IPS DF 6.9 (cell line): ENCODE data around the gene OR4F17.
"Not testable (repeated sequence)": the region's sequence is repeated elsewhere in the genome, so short reads cannot be mapped to it uniquely, and the experiment has no call there.

Source experiments
- DNase-seq: peaks from one replicate; pipeline ENCODE4 v3.0.0-alpha.2; 2013; ENCODE audit warnings: low read depth, low spot score
- H3K27ac ChIP-seq: one replicate; pipeline ENCODE4 v1.5.1; 2013; ENCODE audit warnings: low read length, control low read depth
- H3K27me3 ChIP-seq: 2 replicates; pipeline ENCODE4 v1.6.1; 2013; ENCODE audit warnings: mild to moderate bottlenecking, low read length; ENCODE audit not compliant: control insufficient read depth, insufficient read depth
- H3K36me3 ChIP-seq: 2 replicates; pipeline ENCODE4 v1.6.1; 2013; ENCODE audit warnings: low read length; ENCODE audit not compliant: control insufficient read depth, insufficient read depth
- H3K4me1 ChIP-seq: 2 replicates; pipeline ENCODE4 v1.6.1; 2013; ENCODE audit warnings: low read length; ENCODE audit not compliant: control insufficient read depth, insufficient read depth
- H3K4me3 ChIP-seq: 2 replicates; pipeline ENCODE4 v1.5.1; 2013; ENCODE audit warnings: mild to moderate bottlenecking, low read length
- H3K9me3 ChIP-seq: 2 replicates; pipeline ENCODE4 v1.6.1; 2013; ENCODE audit warnings: low read length, inconsistent platforms; ENCODE audit not compliant: control insufficient read depth, insufficient read depth
- WGBS: extraction: QIAGEN DNeasy Blood & Tissue Kit; methylation state at CpG from one replicate; pipeline ENCODE4 v1.1.7; 2013; ENCODE audit warnings: mixed read lengths, missing lambda C conversion rate; ENCODE audit not compliant: insufficient read length, insufficient coverage; 5-methylcytosine and 5-hydroxymethylcytosine counted together

OR4F17 gene, protein sequence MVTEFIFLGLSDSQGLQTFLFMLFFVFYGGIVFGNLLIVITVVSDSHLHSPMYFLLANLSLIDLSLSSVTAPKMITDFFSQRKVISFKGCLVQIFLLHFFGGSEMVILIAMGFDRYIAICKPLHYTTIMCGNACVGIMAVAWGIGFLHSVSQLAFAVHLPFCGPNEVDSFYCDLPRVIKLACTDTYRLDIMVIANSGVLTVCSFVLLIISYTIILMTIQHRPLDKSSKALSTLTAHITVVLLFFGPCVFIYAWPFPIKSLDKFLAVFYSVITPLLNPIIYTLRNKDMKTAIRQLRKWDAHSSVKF

GRCh38 chr19:106804-107203 is at the start of gene OR4F17:
OR4F17 (plus strand) TSS chr19:107104; CDS start chr19:110679, 3,575 bp downstream.
- H3K4me1 ChIP-seq, H3K27ac ChIP-seq, H3K36me3 ChIP-seq, H3K27me3 ChIP-seq, H3K4me3 ChIP-seq, DNase-seq, H3K9me3 ChIP-seq: not testable (repeated sequence)

DNA sequence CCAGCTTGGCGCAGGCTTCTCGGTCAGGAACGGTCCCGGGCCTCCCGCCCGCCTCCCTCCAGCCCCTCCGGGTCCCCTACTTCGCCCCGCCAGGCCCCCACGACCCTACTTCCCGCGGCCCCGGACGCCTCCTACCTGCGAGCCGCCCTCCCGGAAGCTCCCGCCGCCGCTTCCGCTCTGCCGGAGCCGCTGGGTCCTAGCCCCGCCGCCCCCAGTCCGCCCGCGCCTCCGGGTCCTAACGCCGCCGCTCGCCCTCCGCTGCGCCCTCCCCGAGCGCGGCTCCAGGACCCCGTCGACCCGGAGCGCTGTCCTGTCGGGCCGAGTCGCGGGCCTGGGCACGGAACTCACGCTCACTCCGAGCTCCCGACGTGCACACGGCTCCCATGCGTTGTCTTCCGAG is 36.1 kb upstream of the OR4F17 start:
- H3K27ac ChIP-seq, H3K36me3 ChIP-seq, H3K27me3 ChIP-seq, DNase-seq, H3K4me1 ChIP-seq, H3K4me3 ChIP-seq, H3K9me3 ChIP-seq: not testable (repeated sequence)
- WGBS = no CpG with 5 or more reads among the region's 54 CpGs

- DNase-seq = not testable (repeated sequence)
Measured at GRCh38 chr19:82864-83263, 24.0 kb upstream of the OR4F17 start.

GRCh38 chr19:83626-84025 is 23.3 kb upstream of the OR4F17 start:
- whole genome bisulfite sequencing = no CpG with 5 or more reads among the region's 1 CpG
- not testable (repeated sequence) for H3K9me3 ChIP-seq, H3K4me1 ChIP-seq, DNase-seq, H3K4me3 ChIP-seq, H3K27ac ChIP-seq, H3K27me3 ChIP-seq, H3K36me3 ChIP-seq

More at GRCh38 chr19:82864-83263, 24.0 kb upstream of the OR4F17 start:
- not testable (repeated sequence) for H3K4me3 ChIP-seq, H3K4me1 ChIP-seq, H3K27me3 ChIP-seq, H3K36me3 ChIP-seq, H3K9me3 ChIP-seq, H3K27ac ChIP-seq

- H3K36me3 ChIP-seq, DNase-seq, H3K9me3 ChIP-seq, H3K27ac ChIP-seq, H3K27me3 ChIP-seq, H3K4me1 ChIP-seq, H3K4me3 ChIP-seq: not testable (repeated sequence)
- WGBS = no CpG with 5 or more reads among the region's 4 CpGs
Measured at GRCh38 chr19:90678-91077, 16.2 kb upstream of the OR4F17 start.

- H3K27me3 ChIP-seq, H3K4me3 ChIP-seq, DNase-seq, H3K9me3 ChIP-seq, H3K27ac ChIP-seq, H3K36me3 ChIP-seq, H3K4me1 ChIP-seq: not testable (repeated sequence)
- WGBS = no CpG with 5 or more reads among the region's 1 CpG
Measured at GRCh38 chr19:94794-95193, 12.1 kb upstream of the OR4F17 start.

- not testable (repeated sequence) for DNase-seq, H3K36me3 ChIP-seq, H3K27ac ChIP-seq, H3K9me3 ChIP-seq, H3K4me3 ChIP-seq, H3K4me1 ChIP-seq, H3K27me3 ChIP-seq
- no CpG with 5 or more reads among the region's 3 CpGs for WGBS
Measured at GRCh38 chr19:97647-98046, 9.3 kb upstream of the OR4F17 start.

DNA sequence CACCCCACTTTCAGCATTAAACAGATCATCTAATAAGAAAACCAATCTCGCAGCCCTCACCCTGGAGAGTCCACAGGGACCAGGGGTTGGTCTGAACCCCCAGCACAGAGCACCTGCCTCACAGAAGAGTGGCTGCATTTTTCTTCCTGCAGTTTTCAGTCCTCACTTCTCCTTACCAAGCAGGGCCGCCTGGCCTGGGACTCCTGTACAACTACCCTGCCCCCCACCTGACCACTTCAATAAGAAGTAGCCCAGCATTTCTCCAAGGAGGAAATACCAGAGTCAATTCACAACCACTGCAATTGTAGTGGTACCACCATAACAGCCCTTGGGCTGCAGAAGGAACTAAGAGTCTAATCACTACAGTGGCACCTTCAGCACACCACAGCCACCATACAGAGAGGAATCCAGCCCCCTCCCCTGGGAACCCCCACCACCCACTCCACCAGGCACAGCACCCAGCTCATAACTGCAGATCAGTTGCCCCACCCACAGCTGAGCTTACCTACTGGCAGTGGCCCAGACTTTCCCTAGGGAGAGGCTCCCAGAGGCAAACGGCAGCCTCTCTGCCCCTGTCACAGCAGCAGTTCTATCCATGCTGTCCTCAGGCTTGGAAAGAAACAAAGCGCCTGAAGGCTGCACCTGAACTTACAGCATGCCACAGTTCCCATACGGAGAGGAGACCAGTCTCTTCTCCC is 13.7 kb downstream of the OR4F17 start:
- not testable (repeated sequence) for H3K27me3 ChIP-seq, H3K9me3 ChIP-seq, DNase-seq, H3K4me3 ChIP-seq, H3K36me3 ChIP-seq, H3K4me1 ChIP-seq, H3K27ac ChIP-seq
- WGBS = no CpG with 5 or more reads among the region's 5 CpGs
